GM12891 (cell line): Measurements from ENCODE around the gene GARS1.

Experiments used
- DNase-seq: peaks from one replicate; pipeline ENCODE4 v3.0.0; 2011; ENCODE audit warnings: low spot score; ENCODE audit not compliant: insufficient read length
- FAIRE-seq: peaks from 2 replicates; lab custom pipeline; 2011; peaks lifted over from hg19 to GRCh38; lab: Jason Lieb, UNC
- PAX5 ChIP-seq: IDR thresholded peaks from 2 replicates; pipeline ENCODE4 v1.6.1; 2011; ENCODE audit warnings: low read length, moderate library complexity, mild to moderate bottlenecking; ENCODE audit not compliant: insufficient read depth, severe bottlenecking
- POLR2A ChIP-seq: IDR thresholded peaks from 2 replicates; pipeline ENCODE4 v1.6.1; 2011; ENCODE audit warnings: low read depth, low read length, control low read depth
- POLR2AphosphoS5 ChIP-seq: IDR thresholded peaks from 2 replicates; pipeline ENCODE4 v1.6.1; 2011; ENCODE audit warnings: low read depth, low read length, control low read depth
- POU2F2 ChIP-seq: IDR thresholded peaks from 2 replicates; pipeline ENCODE4 v1.6.1; 2011; ENCODE audit warnings: low read depth, mild to moderate bottlenecking, control low read depth, low read length, moderate library complexity
- SPI1 ChIP-seq: IDR thresholded peaks from 2 replicates; pipeline ENCODE4 v1.6.1; 2011; ENCODE audit warnings: low read depth, low read length, control low read depth
- TAF1 ChIP-seq: IDR thresholded peaks from 2 replicates; pipeline ENCODE4 v1.6.1; 2011; ENCODE audit warnings: low read depth, low read length, control low read depth

GARS1 gene

GRCh38 chr7:30660331-30661255 is 65.9 kb downstream of the GARS1 start:
- DNase-seq (no peak), FAIRE-seq (no peak)
- TF ChIP-seq TAF1 (no peak), POU2F2 (no peak), POLR2AphosphoS5 (no peak), POLR2A (no peak), PAX5 (no peak), SPI1 (no peak)

- DNase-seq (no peak), FAIRE-seq (no peak)
- TF ChIP-seq SPI1 (no peak), POLR2AphosphoS5 (no peak), TAF1 (no peak), POLR2A (no peak), PAX5 (no peak), POU2F2 (no peak)
Observed at GRCh38 chr7:30661926-30662325, 67.2 kb downstream of the GARS1 start.

DNA sequence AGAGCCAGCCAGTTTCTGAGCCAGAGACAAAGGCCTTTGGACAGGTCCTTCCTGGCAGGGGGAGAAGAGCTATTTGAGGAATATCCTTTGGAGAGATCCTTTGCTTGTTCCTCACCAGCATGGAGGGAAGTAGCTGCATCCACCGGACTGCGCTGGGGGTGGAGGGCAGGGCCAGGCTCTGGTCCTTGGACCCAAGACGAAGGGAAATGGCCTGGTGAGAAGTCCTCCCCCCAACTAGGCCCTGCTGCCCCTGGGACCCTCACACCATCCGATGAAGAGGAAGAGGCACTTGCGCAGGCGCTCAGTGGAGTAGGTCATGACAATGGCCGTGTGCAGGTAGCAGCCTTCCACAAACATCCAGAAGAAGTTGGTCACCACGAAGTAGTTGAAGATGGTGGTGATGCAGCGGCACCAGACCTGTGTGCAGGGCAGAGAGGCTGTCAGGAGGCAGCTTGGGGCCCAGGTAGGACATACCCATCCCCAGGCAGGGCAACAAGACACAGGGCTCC is 67.8 kb downstream of the GARS1 start:
- DNase-seq (no peak), FAIRE-seq (no peak)
- TF ChIP-seq POLR2AphosphoS5: no peak
- TF ChIP-seq SPI1: no peak
- no peak for TF ChIP-seq POLR2A
- TF ChIP-seq POU2F2: no peak

- TF ChIP-seq POLR2AphosphoS5: no peak
- TF ChIP-seq PAX5: no peak
- no peak for TF ChIP-seq POU2F2
- no peak for TF ChIP-seq POLR2A
- TF ChIP-seq TAF1: no peak
- TF ChIP-seq SPI1: no peak
- no peak for DNase-seq
- FAIRE-seq: no peak
Observed at GRCh38 chr7:30663414-30663813, 68.7 kb downstream of the GARS1 start.

- TF ChIP-seq PAX5: no peak
- no peak for TF ChIP-seq POLR2A
- no peak for TF ChIP-seq SPI1
- no peak for TF ChIP-seq POLR2AphosphoS5
- no peak for DNase-seq
- FAIRE-seq: no peak
Observed at GRCh38 chr7:30664184-30664885, 69.7 kb downstream of the GARS1 start.

DNA sequence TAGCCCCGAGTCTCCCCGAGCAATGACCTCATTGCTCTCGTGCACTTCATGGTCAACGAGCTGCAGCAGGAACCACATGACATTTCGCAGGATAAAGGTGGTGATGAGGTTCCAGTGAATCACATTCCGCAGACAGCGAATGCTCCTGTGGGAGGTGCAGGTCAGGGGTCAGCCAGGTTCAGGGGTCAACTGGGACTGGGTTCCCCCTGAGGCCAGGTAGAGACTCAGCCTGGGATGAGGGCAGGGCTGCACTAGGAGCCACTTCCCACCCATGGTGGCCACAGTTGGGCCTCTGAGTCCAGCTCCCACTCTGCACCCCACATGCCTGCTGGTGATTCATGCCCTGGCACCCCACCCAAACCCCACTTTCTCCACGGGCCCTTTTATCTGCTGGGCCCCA is 70.4 kb downstream of the GARS1 start:
- TF ChIP-seq POU2F2: no peak
- TF ChIP-seq SPI1: no peak
- no peak for TF ChIP-seq PAX5
- no peak for TF ChIP-seq POLR2AphosphoS5
- no peak for TF ChIP-seq TAF1
- TF ChIP-seq POLR2A: no peak
- DNase-seq: no peak
- FAIRE-seq: no peak

DNA sequence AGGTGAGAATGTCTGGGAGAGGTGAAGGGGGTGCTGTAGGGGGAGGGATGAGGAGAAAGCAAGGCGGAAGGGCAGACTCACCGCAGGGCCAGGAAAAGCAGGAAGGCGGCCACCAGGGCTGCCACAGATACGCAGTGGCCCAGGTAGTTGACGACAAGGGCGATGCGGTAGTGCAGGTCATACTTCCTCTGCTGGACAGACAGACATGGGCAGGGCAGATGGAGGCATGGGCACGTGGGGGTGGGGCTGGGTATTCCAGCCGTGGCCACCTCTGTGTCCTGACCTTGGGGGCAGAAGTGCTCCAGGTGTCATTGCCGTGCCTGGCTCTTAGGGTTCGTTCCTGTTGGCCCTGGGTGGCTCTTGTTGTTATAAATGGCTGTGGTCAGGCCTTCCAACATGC is 70.8 kb downstream of the GARS1 start:
- no peak for FAIRE-seq
- no peak for DNase-seq
- TF ChIP-seq POLR2AphosphoS5 (no peak), POLR2A (no peak), SPI1 (no peak), POU2F2 (no peak), PAX5 (no peak), TAF1 (no peak)

DNA sequence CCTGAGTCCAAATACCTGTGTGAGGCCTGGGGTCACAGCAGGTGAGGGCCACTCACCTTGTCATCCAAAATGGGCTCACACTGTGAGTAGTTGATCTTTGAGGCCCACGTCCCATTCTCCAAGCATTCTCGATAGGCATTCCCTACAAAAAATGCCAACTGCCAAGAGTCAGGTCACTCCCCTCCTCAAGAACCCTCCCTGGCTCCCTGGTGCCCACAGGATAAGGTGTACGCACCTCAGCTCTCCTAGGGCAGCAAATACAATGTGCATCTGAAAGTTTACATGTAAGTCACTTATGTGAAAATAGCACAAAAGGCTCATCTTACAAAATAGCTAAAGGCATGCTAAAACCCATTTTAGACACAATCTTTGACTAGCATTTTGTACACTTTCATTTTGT is 72.5 kb downstream of the GARS1 start:
- FAIRE-seq (no peak), DNase-seq (no peak)
- TF ChIP-seq POU2F2: no peak
- no peak for TF ChIP-seq PAX5
- TF ChIP-seq SPI1: no peak
- no peak for TF ChIP-seq POLR2AphosphoS5
- no peak for TF ChIP-seq TAF1
- TF ChIP-seq POLR2A: no peak

GRCh38 chr7:30668102-30668501 is 73.4 kb downstream of the GARS1 start:
- FAIRE-seq: no peak
- TF ChIP-seq POLR2AphosphoS5: no peak
- TF ChIP-seq PAX5: no peak
- no peak for TF ChIP-seq SPI1
- TF ChIP-seq TAF1: no peak
- no peak for TF ChIP-seq POU2F2
- no peak for DNase-seq
